HepG2 (cell line): Measurements from ENCODE around the gene HOMEZ. TPM values are rescaled to one million over a fixed set of nuclear protein-coding genes. Genes with fewer than 3 reads are reported as not detected.

ENCODE experiments used
- EEA1 ChIP-seq: sonication (generic); formaldehyde crosslinking; IDR thresholded peaks from 2 replicates; pipeline ENCODE4 v1.5.1; 2020; ENCODE audit warnings: mild to moderate bottlenecking, missing genetic modification reagents, borderline replicate concordance
- GLMP ChIP-seq: sonication (generic); formaldehyde crosslinking; IDR thresholded peaks from 2 replicates; pipeline ENCODE4 v1.9.0; 2021; ENCODE audit warnings: missing genetic modification reagents, mild to moderate bottlenecking, borderline replicate concordance
- IKZF4 ChIP-seq: sonication (generic); formaldehyde crosslinking; IDR thresholded peaks from 2 replicates; pipeline ENCODE4 v1.5.1; 2020; ENCODE audit warnings: borderline replicate concordance, mild to moderate bottlenecking, low read depth, missing genetic modification reagents; ENCODE audit errors: not compliant biosample characterization
- MLX ChIP-seq: IDR thresholded peaks from 2 replicates; pipeline ENCODE4 v1.6.1; 2016
- NONO ChIP-seq, 2 experiments: fragments of 450-650 bp in 1 of 2; sonication (generic) in 1 of 2; formaldehyde crosslinking in 1 of 2; IDR thresholded peaks in 1 of 2; conservative IDR thresholded peaks in 1 of 2; 2 replicates each; pipeline versions ENCODE4 v1.6.1 to v1.8.0; 2017 to 2022; ENCODE audit warnings: mild to moderate bottlenecking in 1 of 2, missing genetic modification reagents in 1 of 2, moderate library complexity in 1 of 2
- RCOR2 ChIP-seq: IDR thresholded peaks from 2 replicates; pipeline ENCODE4 v1.6.1; 2016; ENCODE audit warnings: missing biosample characterization, missing genetic modification reagents
- REST ChIP-seq, 2 experiments: IDR thresholded peaks; 2 replicates each; pipeline ENCODE4 v1.6.1; 2011 to 2012; ENCODE audit warnings: low read length in 2 of 2, borderline replicate concordance in 1 of 2, low read depth in 1 of 2, mild to moderate bottlenecking in 1 of 2, moderate library complexity in 1 of 2
- SCMH1 ChIP-seq: sonication (generic); formaldehyde crosslinking; IDR thresholded peaks from 2 replicates; pipeline ENCODE4 v1.9.0; 2021; ENCODE audit warnings: missing genetic modification reagents, mild to moderate bottlenecking, borderline replicate concordance
- STAG1 ChIP-seq: sonication (generic); formaldehyde crosslinking; IDR thresholded peaks from 2 replicates; pipeline ENCODE4 v1.4.0; 2020; ENCODE audit warnings: missing genetic modification reagents
- ZNF225 ChIP-seq: sonication (generic); formaldehyde crosslinking; IDR thresholded peaks from 2 replicates; pipeline ENCODE4 v1.4.0; 2020; ENCODE audit warnings: mild to moderate bottlenecking, missing genetic modification reagents
- ZNF574 ChIP-seq: sonication (generic); formaldehyde crosslinking; IDR thresholded peaks from 2 replicates; pipeline ENCODE4 v1.4.0; 2020; ENCODE audit warnings: missing genetic modification reagents
- ZNF788 ChIP-seq: sonication (generic); formaldehyde crosslinking; IDR thresholded peaks from 2 replicates; pipeline ENCODE4 v1.5.0; 2020; ENCODE audit warnings: mild to moderate bottlenecking, missing genetic modification reagents, borderline replicate concordance
- ZNF878 ChIP-seq: sonication (generic); formaldehyde crosslinking; IDR thresholded peaks from 2 replicates; pipeline ENCODE4 v1.8.1; 2023; ENCODE audit warnings: mild to moderate bottlenecking, missing genetic modification reagents, moderate library complexity
- polyA plus RNA-seq, 8 experiments: library from polyadenylated mRNA; depleted of rRNA in 3 of 8; stranded (reverse) in 7 of 8; unstranded in 1 of 8; fragments of >200 nt; fragmentation: Illumina TruSeq in 4 of 8; extraction: Trizol in 4 of 8; gene quantifications; 2 replicates each; pipeline versions ENCODE4 v1.2.1 to v1.2.3, GENCODE V29; 2011 to 2016; ENCODE audit warnings: low read depth in 4 of 8, missing spikeins in 1 of 8, mixed read lengths in 1 of 8; ENCODE audit not compliant: insufficient read depth in 1 of 8
- total RNA-seq, 5 experiments: library from RNA; depleted of rRNA; stranded (reverse); fragments of >200 nt; fragmentation: Illumina TruSeq; extraction: Trizol; gene quantifications; 2 replicates each; pipeline ENCODE4 v1.2.3, GENCODE V29; 2016; ENCODE audit warnings: low read depth in 1 of 5
- TF ChIP-seq, protein P1 (sequence below): sonication (generic); formaldehyde crosslinking; IDR thresholded peaks from 2 replicates; pipeline ENCODE4 v1.4.0; 2020; ENCODE audit warnings: mild to moderate bottlenecking, missing genetic modification reagents

HOMEZ gene
- total and polyA plus RNA-seq, 2 of the 13 experiments (the other 11 are each of a cell fraction or from before 2014, with no cell fraction given), result 14.5 to 31.8 TPM

DNA sequence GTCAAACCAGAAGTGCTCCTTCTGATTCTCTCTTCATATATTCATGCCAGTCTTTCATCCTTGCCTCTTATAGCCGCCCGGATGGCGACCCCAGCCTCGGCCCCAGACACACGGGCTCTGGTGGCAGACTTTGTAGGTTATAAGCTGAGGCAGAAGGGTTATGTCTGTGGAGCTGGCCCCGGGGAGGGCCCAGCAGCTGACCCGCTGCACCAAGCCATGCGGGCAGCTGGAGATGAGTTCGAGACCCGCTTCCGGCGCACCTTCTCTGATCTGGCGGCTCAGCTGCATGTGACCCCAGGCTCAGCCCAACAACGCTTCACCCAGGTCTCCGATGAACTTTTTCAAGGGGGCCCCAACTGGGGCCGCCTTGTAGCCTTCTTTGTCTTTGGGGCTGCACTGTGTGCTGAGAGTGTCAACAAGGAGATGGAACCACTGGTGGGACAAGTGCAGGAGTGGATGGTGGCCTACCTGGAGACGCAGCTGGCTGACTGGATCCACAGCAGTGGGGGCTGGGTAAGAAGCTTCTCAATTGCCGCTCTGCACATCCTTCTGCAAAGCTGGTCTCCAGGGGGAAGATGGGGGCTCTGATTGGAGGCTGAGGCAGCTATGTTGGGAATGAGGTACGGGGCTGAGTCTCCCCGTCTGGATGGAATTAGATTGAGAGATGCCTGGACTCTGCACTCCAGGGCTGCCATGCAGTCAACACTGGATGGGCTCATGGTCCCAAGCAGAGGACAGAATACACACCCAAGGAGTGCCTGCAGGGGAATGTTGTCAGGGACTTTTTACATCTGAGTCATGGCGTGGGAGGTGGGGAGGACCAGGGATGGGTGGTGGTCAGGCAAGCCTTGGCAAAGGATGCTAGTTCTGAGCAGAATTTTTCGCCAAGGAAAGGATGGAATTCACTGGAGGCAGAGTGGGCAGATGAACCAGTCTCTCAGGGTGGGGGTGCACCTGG, 22.0 kb upstream of the HOMEZ start (continued):
- TF ChIP-seq ZNF574 (CRISPR knock-in tag), result no peak
- no peak for TF ChIP-seq IKZF4
- TF ChIP-seq ZNF878 (CRISPR knock-in tag), result no peak
- 0 out of 2 replicates have a peak, but pooled peaks have one; percentile 47 for TF ChIP-seq ZNF225
- 0 out of 2 replicates have a peak, but pooled peaks have one; percentile 46 for TF ChIP-seq EEA1 (CRISPR knock-in tag)
- no peak for TF ChIP-seq NONO (IDR thresholded peaks at IDR 0.05)
- TF ChIP-seq NONO (CRISPR knock-in tag; conservative IDR thresholded peaks at IDR 0.05), result no peak
- TF ChIP-seq SCMH1 (CRISPR knock-in tag), result no peak
- TF ChIP-seq GLMP (CRISPR knock-in tag), result no peak
- TF ChIP-seq, protein P1, sequence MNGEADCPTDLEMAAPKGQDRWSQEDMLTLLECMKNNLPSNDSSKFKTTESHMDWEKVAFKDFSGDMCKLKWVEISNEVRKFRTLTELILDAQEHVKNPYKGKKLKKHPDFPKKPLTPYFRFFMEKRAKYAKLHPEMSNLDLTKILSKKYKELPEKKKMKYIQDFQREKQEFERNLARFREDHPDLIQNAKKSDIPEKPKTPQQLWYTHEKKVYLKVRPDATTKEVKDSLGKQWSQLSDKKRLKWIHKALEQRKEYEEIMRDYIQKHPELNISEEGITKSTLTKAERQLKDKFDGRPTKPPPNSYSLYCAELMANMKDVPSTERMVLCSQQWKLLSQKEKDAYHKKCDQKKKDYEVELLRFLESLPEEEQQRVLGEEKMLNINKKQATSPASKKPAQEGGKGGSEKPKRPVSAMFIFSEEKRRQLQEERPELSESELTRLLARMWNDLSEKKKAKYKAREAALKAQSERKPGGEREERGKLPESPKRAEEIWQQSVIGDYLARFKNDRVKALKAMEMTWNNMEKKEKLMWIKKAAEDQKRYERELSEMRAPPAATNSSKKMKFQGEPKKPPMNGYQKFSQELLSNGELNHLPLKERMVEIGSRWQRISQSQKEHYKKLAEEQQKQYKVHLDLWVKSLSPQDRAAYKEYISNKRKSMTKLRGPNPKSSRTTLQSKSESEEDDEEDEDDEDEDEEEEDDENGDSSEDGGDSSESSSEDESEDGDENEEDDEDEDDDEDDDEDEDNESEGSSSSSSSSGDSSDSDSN (CRISPR knock-in tag), result no peak
- TF ChIP-seq STAG1 (CRISPR knock-in tag), result no peak
- no peak for TF ChIP-seq REST (IDR thresholded peaks at IDR 0.05; ENCODE audit: borderline replicate concordance in 1 of 2, low read depth in 1 of 2, low read length in 2 of 2)
- no peak for TF ChIP-seq MLX (CRISPR knock-in tag)
- TF ChIP-seq ZNF788 (CRISPR knock-in tag), result no peak
- TF ChIP-seq RCOR2 (CRISPR knock-in tag), result no peak
